WTC11 (cell line): Measurements from ENCODE around the gene UQCRHL. TPM values are rescaled to one million over a fixed set of nuclear protein-coding genes. Genes with fewer than 3 reads are reported as not detected.

Source experiments
- ATAC-seq: fragments of 200-7000 bp; cut with Tn5 transposase; 2 replicates; pipeline ENCODE4 v1.10.0; 2021; ENCODE audit warnings: mild to moderate bottlenecking, moderate library complexity
- CTCF ChIA-PET: fragments of 300-600 bp; sonication (Branson Sonifier 250); formaldehyde crosslinking; loops from one replicate; lab custom pipeline; 2021; ENCODE audit warnings: antibody characterized with exemption; lab: Charles Lee
- POLR2A ChIA-PET: fragments of 350-600 bp; sonication (Branson Sonifier 250); formaldehyde crosslinking; loops from one replicate; lab custom pipeline; 2021; ENCODE audit warnings: antibody characterized with exemption; lab: Charles Lee
- DNase-seq: peaks from one replicate; pipeline ENCODE4 v3.0.0; 2021; ENCODE audit warnings: low spot score
- H3K27ac Mint-ChIP-seq: 2 replicates; pipeline ENCODE4 v1.8.0; 2021; ENCODE audit warnings: mixed read lengths
- H3K27me3 Mint-ChIP-seq: 2 replicates; pipeline ENCODE4 v1.8.0; 2021; ENCODE audit warnings: low read depth, mild to moderate bottlenecking, moderate library complexity, mixed read lengths
- H3K36me3 Mint-ChIP-seq: 2 replicates; pipeline ENCODE4 v1.8.0; 2021; ENCODE audit warnings: mixed read lengths
- H3K4me1 Mint-ChIP-seq: 2 replicates; pipeline ENCODE4 v1.8.0; 2022; ENCODE audit warnings: mixed read lengths
- H3K4me3 Mint-ChIP-seq: 2 replicates; pipeline ENCODE4 v1.8.0; 2021; ENCODE audit warnings: mild to moderate bottlenecking, moderate library complexity, mixed read lengths
- H3K9me3 Mint-ChIP-seq: 2 replicates; pipeline ENCODE4 v1.8.0; 2021; ENCODE audit warnings: mixed read lengths
- AR ChIP-seq: fragments of 250-450 bp; sonication (Bioruptor Pico); IDR thresholded peaks from 2 replicates; pipeline ENCODE4 v1.9.0; 2021; ENCODE audit warnings: mild to moderate bottlenecking
- ARID4B ChIP-seq: sonication (generic); formaldehyde crosslinking; IDR thresholded peaks from 2 replicates; pipeline ENCODE4 v1.8.0; 2023; ENCODE audit warnings: missing genetic modification reagents, mild to moderate bottlenecking, borderline replicate concordance
- ATF3 ChIP-seq: sonication (generic); formaldehyde crosslinking; conservative IDR thresholded peaks from 2 replicates; pipeline ENCODE4 v1.8.1; 2022; ENCODE audit warnings: mild to moderate bottlenecking, missing genetic modification reagents
- CREM ChIP-seq: sonication (generic); formaldehyde crosslinking; IDR thresholded peaks from 2 replicates; pipeline ENCODE4 v1.8.1; 2022; ENCODE audit warnings: mild to moderate bottlenecking, missing genetic modification reagents, moderate library complexity
- E2F5 ChIP-seq: sonication (generic); formaldehyde crosslinking; IDR thresholded peaks from 2 replicates; pipeline ENCODE4 v1.8.1; 2022; ENCODE audit warnings: mild to moderate bottlenecking, moderate library complexity, missing genetic modification reagents
- ESRRA ChIP-seq: sonication (generic); formaldehyde crosslinking; IDR thresholded peaks from 2 replicates; pipeline ENCODE4 v1.8.1; 2022; ENCODE audit warnings: mild to moderate bottlenecking, missing genetic modification reagents, borderline replicate concordance
- FOXJ3 ChIP-seq: sonication (generic); formaldehyde crosslinking; IDR thresholded peaks from 2 replicates; pipeline ENCODE4 v1.9.0; 2021; ENCODE audit warnings: missing genetic modification reagents, mild to moderate bottlenecking, borderline replicate concordance
- JUN ChIP-seq: sonication (generic); formaldehyde crosslinking; IDR thresholded peaks from 2 replicates; pipeline ENCODE4 v1.8.0; 2023; ENCODE audit warnings: mild to moderate bottlenecking, missing genetic modification reagents
- NR3C1 ChIP-seq: sonication (generic); formaldehyde crosslinking; conservative IDR thresholded peaks from 2 replicates; pipeline ENCODE4 v1.8.1; 2023; ENCODE audit warnings: low read depth, mild to moderate bottlenecking, missing genetic modification reagents
- TCF7 ChIP-seq: sonication (generic); formaldehyde crosslinking; IDR thresholded peaks from 2 replicates; pipeline ENCODE4 v1.8.0; 2022; ENCODE audit warnings: mild to moderate bottlenecking, low read depth, missing genetic modification reagents, moderate library complexity
- TEAD1 ChIP-seq: sonication (generic); formaldehyde crosslinking; IDR thresholded peaks from 2 replicates; pipeline ENCODE4 v1.8.0; 2022; ENCODE audit warnings: mild to moderate bottlenecking, missing genetic modification reagents
- TEAD4 ChIP-seq: sonication (generic); formaldehyde crosslinking; IDR thresholded peaks from 2 replicates; pipeline ENCODE4 v1.8.0; 2022; ENCODE audit warnings: mild to moderate bottlenecking, missing genetic modification reagents
- ZMAT4 ChIP-seq: fragments of 250-450 bp; sonication (Bioruptor Pico); IDR thresholded peaks from 2 replicates; pipeline ENCODE4 v1.9.0; 2021; ENCODE audit warnings: mild to moderate bottlenecking
- ZNF281 ChIP-seq: sonication (generic); formaldehyde crosslinking; IDR thresholded peaks from 2 replicates; pipeline ENCODE4 v1.8.0; 2023; ENCODE audit warnings: mild to moderate bottlenecking, missing genetic modification reagents
- ZNF317 ChIP-seq: sonication (generic); formaldehyde crosslinking; IDR thresholded peaks from 2 replicates; pipeline ENCODE4 v1.8.1; 2023; ENCODE audit warnings: low read depth, mild to moderate bottlenecking, moderate library complexity, missing genetic modification reagents, borderline replicate concordance
- ZNF532 ChIP-seq: fragments of 250-450 bp; sonication (Bioruptor Pico); IDR thresholded peaks from 2 replicates; pipeline ENCODE4 v1.9.0; 2021; ENCODE audit warnings: mild to moderate bottlenecking, borderline replicate concordance
- ZSCAN18 ChIP-seq: fragments of 250-450 bp; sonication (Bioruptor Pico); IDR thresholded peaks from 2 replicates; pipeline ENCODE4 v2.1.2; 2022; ENCODE audit warnings: mild to moderate bottlenecking, moderate library complexity
- total RNA-seq: library from RNA; stranded (reverse); gene quantifications from 3 replicates; pipeline ENCODE4 v1.2.3, GENCODE V29; 2021

The UQCRHL gene
- total RNA-seq, 1 experiment from 2014 or later = 3.8 TPM

GRCh38 chr1:15785683-15786082 lies 21.8 kb downstream of the UQCRHL start:
- H3K4me3 Mint-ChIP-seq = no peak overlapping the region
- no peak for TF ChIP-seq ZNF317
- no peak for TF ChIP-seq ZNF532 (CRISPR knock-in tag)
- TF ChIP-seq AR (CRISPR knock-in tag) = no peak
- TF ChIP-seq ARID4B (CRISPR knock-in tag) = no peak
- no peak for TF ChIP-seq TEAD1
- no peak for TF ChIP-seq ZMAT4 (CRISPR knock-in tag)
- TF ChIP-seq TEAD4 = no peak
- no peak for TF ChIP-seq ATF3 (CRISPR knock-in tag)
- TF ChIP-seq ZNF281 = no peak
- no peak for TF ChIP-seq FOXJ3 (CRISPR knock-in tag)
- no peak for TF ChIP-seq NR3C1 (CRISPR knock-in tag)
- TF ChIP-seq E2F5 (CRISPR knock-in tag) = no peak
- TF ChIP-seq JUN (CRISPR knock-in tag) = no peak
- TF ChIP-seq TCF7 (CRISPR knock-in tag) = no peak
- no peak for TF ChIP-seq ESRRA (CRISPR knock-in tag)
- no peak for TF ChIP-seq CREM
- no peak for TF ChIP-seq ZSCAN18
- POLR2A ChIA-PET = interaction anchor here (0.7 kb wide), 1 partner anchor 220 kb away, joined by 4 read pairs; no protein-coding TSS in a partner anchor
- H3K27me3 Mint-ChIP-seq = no peaks in the 10 kb centered on the region
- no peaks in the 10 kb centered on the region for H3K9me3 Mint-ChIP-seq
- H3K4me1 Mint-ChIP-seq = no peaks in the 10 kb centered on the region
- H3K36me3 Mint-ChIP-seq = peaks cover 16% of the 10 kb centered on the region
- peak overlapping the region; percentile 33 for H3K27ac Mint-ChIP-seq
- ATAC-seq = no peak
- no peak for DNase-seq
- CTCF ChIA-PET = no interaction called here
